Pulmonary artery endothelial cell (primary cell): Measurements from ENCODE around the gene CD276. TPM values are rescaled to one million over a fixed set of nuclear protein-coding genes. Genes with fewer than 3 reads are reported as not detected.
"Not testable (repeated sequence)": the region's sequence is repeated elsewhere in the genome, so short reads cannot be mapped to it uniquely, and the experiment has no call there.

Source experiments
- DNase-seq: peaks from one replicate; pipeline ENCODE4 v3.0.0-alpha.2; 2011; ENCODE audit warnings: low read depth, low spot score
- total RNA-seq: library from RNA; depleted of rRNA; stranded (reverse); fragments of >200 nt; gene quantifications from 2 replicates; pipeline ENCODE4 v1.2.3, GENCODE V29; 2014

Gene CD276
- total RNA-seq = 39.8 and 87.2 TPM in 2 replicates

- no peak for DNase-seq
These were observed at the start of gene CD276 for GRCh38 chr15:73683777-73684580. TSS of gene CD276 (plus strand) at chr15:73684383. CDS start at chr15:73699640, 15,257 bp downstream.

GRCh38 chr15:73637527-73637926, 46.7 kb upstream of the CD276 start:
- no peak for DNase-seq

GRCh38 chr15:73639464-73639863, 44.7 kb upstream of the CD276 start:
- DNase-seq = not testable (repeated sequence)

GRCh38 chr15:73647259-73648013, 36.7 kb upstream of the CD276 start:
- no peak for DNase-seq

GRCh38 chr15:73648014-73648295, 36.2 kb upstream of the CD276 start:
- no peak for DNase-seq

GRCh38 chr15:73650416-73651126, 33.6 kb upstream of the CD276 start:
- DNase-seq = peak; percentile 53

- no peak for DNase-seq
These were observed 29.5 kb upstream of the CD276 start for GRCh38 chr15:73654659-73655058.

GRCh38 chr15:73655724-73656123, 28.5 kb upstream of the CD276 start:
- DNase-seq = no peak

GRCh38 chr15:73658645-73659044, 25.5 kb upstream of the CD276 start:
- no peak for DNase-seq

- no peak for DNase-seq
These were observed 23.7 kb upstream of the CD276 start for GRCh38 chr15:73660455-73660854.

GRCh38 chr15:73674587-73674986, 9.6 kb upstream of the CD276 start:
- DNase-seq = no peak

- DNase-seq = peak; percentile 29
These were observed 7.0 kb upstream of the CD276 start for GRCh38 chr15:73677146-73677607.

GRCh38 chr15:73677733-73678132, 6.5 kb upstream of the CD276 start:
- DNase-seq = no peak

- no peak for DNase-seq
These were observed 5.7 kb upstream of the CD276 start for GRCh38 chr15:73678498-73678897.

- DNase-seq = no peak
These were observed 5.0 kb upstream of the CD276 start for GRCh38 chr15:73679180-73679579.

- no peak for DNase-seq
These were observed 4.2 kb upstream of the CD276 start for GRCh38 chr15:73679964-73680363.

- no peak for DNase-seq
These were observed 3.6 kb upstream of the CD276 start for GRCh38 chr15:73680549-73680948.

- DNase-seq = no peak
These were observed 3.1 kb upstream of the CD276 start for GRCh38 chr15:73681063-73681462.

- no peak for DNase-seq
These were observed 2.2 kb upstream of the CD276 start for GRCh38 chr15:73681856-73682599.

- no peak for DNase-seq
These were observed 1.5 kb upstream of the CD276 start for GRCh38 chr15:73682600-73683090.

- DNase-seq = no peak
These were observed 866 bp upstream of the CD276 start for GRCh38 chr15:73683257-73683776.
